ENCODE data around the gene CALU. TPM values are rescaled to one million over a fixed set of nuclear protein-coding genes. Genes with fewer than 3 reads are reported as not detected.

CALU gene
- total RNA-seq, 1 donor from 2014 or later = 413 TPM

DNA sequence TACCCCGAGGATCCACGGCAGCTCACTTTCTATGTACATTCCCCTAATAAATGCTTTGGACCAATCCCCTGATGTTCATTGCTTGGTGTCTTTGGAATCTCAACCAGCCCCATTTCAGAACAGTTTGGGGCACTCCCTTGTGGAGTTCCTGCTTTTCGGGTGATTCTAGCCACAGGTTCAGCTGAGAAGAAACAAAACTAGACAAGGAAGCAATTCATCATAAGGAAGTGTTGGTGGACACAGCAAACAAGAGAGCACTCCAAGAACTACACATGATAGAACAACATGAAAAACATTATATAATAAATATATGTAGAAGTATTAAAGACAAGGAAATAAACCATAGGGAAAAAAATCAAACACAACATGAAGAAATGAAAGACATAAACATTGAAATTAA, 46.6 kb downstream of the CALU start:
- no peak for DNase-seq (ENCODE audit: low spot score)

DNA sequence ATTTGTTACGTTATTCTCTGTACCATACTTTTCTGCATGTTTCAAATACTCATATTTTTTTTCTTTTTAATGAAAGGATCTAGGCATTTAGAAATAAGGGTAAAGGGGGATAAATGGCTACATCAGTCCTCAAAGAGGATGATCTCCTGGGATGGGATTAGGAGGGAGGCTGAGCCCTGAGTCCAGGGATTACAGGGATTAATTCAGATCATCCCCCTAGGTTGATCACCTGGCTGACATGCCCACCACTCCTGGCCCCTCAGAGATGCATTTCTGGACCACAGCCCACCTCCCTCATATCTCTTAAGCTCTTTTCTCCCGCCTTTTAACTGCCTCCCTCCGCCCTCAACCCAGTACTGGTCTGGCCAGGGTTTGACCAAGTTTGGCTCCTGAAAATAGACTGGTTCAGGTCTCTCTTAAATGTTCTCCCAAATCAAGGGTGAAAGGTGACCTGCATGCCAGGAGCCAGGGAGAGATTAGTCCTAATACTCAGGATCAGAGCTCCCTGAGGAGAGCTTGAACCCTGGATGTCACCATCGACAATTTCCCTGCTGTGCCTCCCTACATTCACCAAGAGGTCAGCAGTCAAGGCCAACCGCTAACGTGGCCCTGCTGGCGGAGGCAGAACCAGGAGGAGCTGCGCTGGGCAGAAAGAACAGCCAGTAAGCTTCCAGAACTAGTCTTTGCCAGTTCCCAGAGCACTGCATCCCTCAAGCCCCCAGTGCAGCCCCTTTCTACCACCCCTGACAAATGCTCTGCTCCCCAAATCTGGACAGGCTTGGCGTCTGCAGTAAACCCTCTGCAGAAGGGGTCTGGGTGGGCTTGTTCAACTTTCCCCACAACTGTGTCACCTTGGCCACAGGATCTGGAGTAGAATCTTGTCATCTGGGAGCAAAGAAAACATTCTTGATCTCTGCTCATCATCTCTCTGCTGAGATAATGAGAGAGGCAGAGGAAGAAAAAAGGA, 49.6 kb downstream of the CALU start:
- no peak for DNase-seq (ENCODE audit: low spot score)

DNA sequence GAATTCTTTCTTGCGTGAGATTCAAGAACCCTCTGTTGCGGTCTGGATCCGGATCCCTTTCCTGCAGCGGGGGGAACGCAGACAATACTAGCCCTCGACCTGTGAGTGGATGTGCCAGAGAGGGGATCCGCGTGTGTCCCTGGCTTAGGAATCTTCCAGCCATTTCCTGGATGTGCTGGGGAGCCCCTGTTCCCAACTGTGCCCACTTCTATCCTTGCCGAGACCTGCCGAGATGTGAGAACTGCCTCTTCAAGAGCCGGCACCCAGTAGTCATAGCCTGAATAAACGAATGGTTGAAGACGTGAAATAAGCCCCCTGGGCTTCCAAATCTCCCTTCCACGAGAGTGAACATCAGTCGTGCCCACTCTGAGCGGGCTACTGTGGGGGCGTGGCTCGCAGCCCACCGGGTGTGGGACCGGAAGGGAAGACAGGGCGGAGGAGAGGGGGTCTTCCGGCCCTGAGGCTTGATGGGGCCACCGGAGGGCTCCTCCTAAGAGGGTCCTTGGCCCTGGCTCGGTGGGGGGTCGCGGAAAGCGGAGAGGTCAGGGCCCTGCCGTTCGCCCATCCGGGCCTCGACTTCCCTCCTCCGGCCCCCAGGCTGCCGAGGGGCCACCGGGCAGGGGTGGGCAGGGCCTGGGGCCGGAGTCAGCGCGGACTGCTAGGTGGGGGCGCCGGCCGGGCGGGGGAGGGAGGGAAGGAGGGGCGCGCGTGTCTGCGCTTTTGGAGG, 51.3 kb downstream of the CALU start:
- no peak for DNase-seq (ENCODE audit: low spot score)

GRCh38 chr7:128791121-128791971, 52.2 kb downstream of the CALU start, which contains the start of gene CCDC136:
Gene CCDC136 (plus strand): TSS chr7:128791968. CDS start chr7:128792412, 444 bp downstream.
- peak; percentile 63 for DNase-seq (ENCODE audit: low spot score)

- DNase-seq (ENCODE audit: low spot score) = no peak
Observed at GRCh38 chr7:128791972-128792327, 52.8 kb downstream of the CALU start.

- DNase-seq (ENCODE audit: low spot score) = no peak
Observed at GRCh38 chr7:128792471-128793180, 53.5 kb downstream of the CALU start.

DNA sequence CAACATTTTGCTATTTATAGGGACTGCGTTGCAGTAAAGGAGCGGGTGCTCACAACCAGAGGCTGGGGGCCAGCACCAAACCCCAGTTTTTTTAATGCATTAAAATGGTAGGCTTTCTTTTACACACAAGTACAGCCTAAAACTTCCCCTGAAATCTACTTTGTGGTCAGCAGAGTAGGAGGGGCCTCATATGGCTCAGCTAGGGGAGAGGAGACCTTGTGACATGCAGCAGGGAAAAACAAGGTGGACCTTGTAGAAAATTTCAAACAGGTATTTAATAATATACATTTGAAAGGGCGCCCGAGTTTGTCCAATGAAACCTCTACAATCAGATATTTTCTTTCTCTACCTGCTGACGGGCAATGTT, 54.0 kb downstream of the CALU start:
- no peak for DNase-seq (ENCODE audit: low spot score)

DNA sequence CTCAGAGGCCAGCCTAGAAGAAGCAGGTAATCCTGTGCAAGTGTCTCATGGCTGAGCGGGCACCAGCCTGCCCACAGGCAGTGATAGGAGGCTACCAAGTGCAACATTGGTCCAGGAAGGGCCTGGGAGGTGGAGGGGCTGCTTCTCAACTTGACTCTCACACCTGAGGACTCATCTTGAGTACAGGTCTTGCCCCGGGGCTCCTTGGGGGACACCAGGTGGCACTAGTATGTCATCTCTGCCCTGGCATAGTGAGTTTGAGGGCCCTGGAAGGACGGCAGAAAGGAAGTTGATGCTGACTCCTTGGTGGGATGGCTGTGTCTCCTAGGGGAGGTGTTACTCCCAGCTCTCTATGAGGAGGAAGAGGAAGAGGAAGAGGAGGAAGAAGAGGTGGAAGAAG, 54.9 kb downstream of the CALU start:
- DNase-seq (ENCODE audit: low spot score) = no peak

- no peak for DNase-seq (ENCODE audit: low spot score)
Observed at GRCh38 chr7:128794436-128794835, 55.3 kb downstream of the CALU start.

DNA sequence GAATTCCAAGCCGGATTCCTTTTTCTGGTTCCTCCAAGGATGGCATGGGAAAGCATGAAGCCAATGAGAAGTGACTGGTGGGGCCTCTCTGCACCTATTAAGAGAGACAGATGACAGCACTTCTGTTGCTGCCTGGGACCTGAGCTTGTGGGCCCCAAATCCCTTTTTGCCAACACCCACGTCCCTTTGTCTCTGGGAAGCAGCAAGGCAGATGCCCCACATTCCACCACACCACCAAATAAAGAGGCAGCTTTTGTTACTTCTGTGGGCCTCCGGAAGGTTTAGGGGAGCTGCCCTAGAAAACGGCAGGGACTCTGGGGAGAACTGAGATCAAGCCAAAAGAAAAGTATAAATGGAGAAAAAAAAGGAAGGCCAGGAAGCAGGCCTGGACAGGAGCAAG, 56.0 kb downstream of the CALU start:
- DNase-seq (ENCODE audit: low spot score) = no peak

DNA sequence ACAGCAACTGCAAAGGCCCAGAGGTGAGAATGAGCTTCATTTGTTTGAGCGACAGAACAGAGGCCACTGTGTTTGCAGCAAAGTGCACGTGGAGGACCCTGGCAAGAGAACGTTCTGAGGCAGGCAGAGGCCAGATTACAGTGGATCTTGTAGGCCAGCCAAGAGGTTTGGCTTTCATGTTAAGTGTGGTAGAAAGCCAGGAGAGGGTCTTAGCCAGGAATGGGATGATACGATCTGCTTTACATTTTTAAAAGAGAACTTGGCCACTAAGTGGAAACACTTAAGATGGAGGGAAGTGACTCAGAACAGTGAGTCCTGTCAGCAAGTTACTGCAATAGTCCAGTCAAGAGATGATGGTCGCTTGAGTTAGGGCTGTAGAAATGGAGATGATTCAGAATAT, 57.2 kb downstream of the CALU start:
- no peak for DNase-seq (ENCODE audit: low spot score)

- DNase-seq (ENCODE audit: low spot score) = no peak
Observed at GRCh38 chr7:128799451-128799850, 60.3 kb downstream of the CALU start.

DNA sequence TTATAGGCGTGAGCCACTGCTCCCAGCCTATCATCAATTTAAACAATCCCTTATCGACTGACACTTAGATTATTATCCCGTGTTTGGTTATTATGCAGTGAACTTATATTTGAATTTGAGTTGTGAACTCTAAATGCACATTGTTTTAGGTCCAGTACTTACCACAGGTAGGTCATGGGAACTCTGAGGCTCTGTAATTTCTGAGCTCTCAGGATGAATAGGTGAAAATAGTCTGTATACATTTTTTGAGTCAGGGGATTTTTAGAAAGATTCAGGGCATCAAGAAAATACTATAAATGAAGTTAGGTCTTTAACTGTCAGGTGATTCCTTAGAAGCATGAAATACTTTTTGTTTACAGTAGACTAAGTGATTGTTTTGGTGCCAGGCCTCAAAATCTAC, 61.4 kb downstream of the CALU start:
- no peak for DNase-seq (ENCODE audit: low spot score)

DNA sequence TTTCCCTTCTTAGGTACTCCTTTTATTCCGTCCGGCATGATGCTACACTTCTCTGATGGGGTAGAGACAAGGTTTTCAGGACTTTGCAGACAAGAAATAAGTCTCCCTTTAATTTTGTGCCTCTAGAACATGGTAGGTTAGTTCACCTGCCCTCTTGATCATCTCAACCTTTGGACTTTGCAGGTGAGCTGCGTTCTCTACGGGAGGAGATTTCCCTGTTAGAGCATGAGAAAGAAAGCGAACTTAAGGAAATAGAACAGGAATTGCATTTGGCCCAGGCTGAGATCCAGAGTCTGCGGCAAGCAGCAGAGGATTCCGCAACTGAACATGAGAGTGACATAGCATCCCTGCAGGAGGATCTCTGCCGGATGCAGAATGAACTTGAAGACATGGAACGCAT, 61.8 kb downstream of the CALU start:
- no peak for DNase-seq (ENCODE audit: low spot score)

DNA sequence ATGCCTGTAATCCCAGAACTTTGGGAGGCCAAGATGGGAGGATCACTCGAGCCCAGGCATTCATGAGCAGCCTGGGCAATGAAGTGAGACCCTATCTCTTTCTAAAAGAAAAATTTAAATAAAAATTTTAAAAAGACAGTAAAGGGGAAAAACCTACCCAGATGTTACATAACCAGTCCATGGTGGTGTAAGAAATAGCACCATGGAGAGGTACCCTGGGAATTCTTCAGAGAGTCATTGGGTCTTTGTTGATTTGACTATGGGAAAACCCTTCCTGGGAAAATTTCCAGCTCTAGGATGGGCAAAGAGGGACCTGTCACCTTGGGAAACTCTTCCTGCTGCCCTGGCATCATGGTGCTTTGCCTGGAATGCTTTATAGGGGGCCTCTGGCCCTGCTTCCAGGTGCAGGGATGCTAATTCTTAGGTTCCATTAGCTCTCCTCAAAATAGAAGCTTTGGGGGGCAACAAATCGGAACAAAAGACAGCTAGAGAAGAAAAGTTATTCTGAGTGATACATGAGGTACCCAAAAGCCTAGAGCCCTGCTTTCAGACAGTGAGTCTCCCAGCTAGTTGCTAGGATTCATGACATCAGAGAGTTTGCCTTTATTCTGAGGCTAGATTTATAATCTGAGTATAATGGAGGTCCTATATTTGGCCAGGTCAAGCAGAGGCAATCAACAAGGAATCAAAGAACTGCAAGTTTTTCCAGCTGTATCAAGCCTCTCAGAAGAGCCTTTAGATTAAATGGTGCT, 62.7 kb downstream of the CALU start:
- DNase-seq (ENCODE audit: low spot score) = no peak

DNA sequence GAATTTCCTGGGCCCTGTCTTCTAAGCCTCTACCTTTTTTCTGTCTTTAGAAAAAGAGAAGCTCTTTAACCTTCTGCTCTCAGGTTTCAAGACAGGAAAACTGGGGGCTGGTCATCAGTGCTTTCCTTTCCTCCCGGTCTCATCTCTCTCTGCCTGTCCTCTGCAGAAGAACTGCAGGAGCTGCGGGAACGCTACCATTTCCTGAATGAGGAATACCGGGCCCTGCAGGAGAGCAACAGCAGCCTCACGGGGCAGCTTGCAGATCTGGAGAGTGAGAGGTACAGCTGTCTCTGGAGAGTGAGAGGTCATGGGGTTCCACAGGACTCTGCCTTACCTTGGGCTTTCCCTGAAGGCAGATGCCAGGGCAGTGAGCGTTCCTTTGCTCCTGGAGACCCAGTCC, 65.3 kb downstream of the CALU start:
- no peak for DNase-seq (ENCODE audit: low spot score)

DNA sequence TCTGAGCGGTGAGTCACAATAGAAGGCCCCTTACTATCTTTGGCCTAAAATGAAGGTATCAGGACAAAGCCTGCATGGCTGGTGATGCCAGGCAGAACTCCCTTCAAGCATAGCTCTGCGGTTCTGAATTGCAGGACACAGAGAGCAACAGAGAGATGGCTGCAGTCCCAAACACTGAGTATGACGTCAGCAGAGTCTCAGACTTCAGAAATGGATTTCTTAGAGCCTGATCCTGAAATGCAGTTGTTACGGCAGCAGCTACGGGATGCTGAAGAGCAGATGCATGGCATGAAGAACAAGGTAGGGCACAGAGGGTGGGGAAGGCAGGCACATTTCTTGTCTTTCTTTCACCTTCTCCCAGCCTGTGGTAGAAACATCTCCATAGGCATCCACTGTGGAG, 66.1 kb downstream of the CALU start:
- no peak for DNase-seq (ENCODE audit: low spot score)

DNA sequence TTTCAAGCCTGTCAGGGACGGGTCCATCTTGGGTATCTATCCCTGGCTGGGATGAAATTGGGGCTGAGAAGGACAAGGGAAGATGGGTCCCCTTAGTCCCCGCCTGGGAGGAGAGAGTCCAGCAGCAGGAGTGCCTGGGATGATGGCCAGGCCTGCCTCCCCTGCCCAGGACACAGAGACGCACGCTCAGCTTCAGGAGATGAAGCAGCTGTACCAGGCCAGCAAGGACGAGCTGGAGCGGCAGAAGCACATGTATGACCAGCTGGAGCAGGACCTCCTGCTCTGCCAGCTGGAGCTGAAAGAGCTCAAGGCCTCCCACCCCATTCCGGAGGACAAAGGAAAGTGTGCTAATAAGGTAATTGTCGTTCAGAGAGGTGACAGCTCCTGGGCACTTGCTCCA, 68.0 kb downstream of the CALU start:
- DNase-seq (ENCODE audit: low spot score) = no peak

DNA sequence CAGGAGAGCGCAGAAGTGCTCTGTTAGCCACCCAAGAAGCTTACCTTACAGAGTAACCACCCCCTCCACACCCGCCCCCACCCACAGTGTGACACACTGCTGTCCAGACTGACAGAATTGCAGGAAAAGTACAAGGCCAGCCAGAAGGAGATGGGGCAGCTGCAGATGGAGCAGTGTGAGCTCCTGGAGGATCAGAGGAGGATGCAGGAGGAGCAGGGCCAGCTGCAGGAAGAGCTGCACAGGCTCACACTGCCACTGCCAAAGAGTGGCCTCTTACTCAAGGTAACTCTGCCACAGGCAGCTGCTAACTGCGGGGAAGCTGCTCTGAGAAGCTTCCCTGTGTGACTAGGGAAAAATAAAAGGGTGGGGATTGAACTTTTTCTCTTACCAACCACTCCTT, 70.2 kb downstream of the CALU start:
- DNase-seq (ENCODE audit: low spot score) = no peak

GRCh38 chr7:128810473-128810872, 71.3 kb downstream of the CALU start:
- DNase-seq (ENCODE audit: low spot score) = no peak

DNA sequence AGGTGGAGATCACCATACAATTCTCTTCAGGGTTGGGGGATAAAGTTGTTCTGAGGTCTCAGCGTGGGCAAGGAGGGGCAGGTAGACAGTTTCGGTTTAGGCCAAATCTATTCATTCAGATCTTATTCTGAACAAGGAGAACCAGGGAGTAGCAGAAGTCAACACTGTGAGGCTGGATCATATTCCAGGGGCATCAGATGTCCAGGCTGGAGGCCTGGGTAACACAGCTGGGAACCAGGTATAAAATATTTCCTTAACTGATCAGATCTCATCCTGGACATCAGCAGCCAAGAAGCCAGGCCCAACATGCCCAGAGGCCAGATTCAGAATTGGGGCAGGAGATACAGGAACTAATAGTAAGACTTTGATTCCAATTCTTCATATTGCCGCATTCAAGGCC, 71.8 kb downstream of the CALU start:
- DNase-seq (ENCODE audit: low spot score) = no peak

All from umbilical cord (tissue), 2 donors.